HCT116 (cell line): Measurements from ENCODE around the gene ZNF761. TPM values are rescaled to one million over a fixed set of nuclear protein-coding genes. Genes with fewer than 3 reads are reported as not detected.
"Not testable (repeated sequence)": the region's sequence is repeated elsewhere in the genome, so short reads cannot be mapped to it uniquely, and the experiment has no call there.

ENCODE experiments used
- ATAC-seq: fragments of 200-7000 bp; cut with Tn5 transposase; 2 replicates; pipeline ENCODE4 v1.9.1; 2020; ENCODE audit warnings: mild to moderate bottlenecking, moderate library complexity
- BruUV-seq: library from RNA; stranded (reverse); fragments of 400-500 nt; replicated peaks from 2 replicates; lab custom pipeline; 2021; lab: Mats Ljungman, UMichigan
- CTCF ChIA-PET: fragments of 300-600 bp; sonication (Branson Sonifier 250); formaldehyde crosslinking; loops from one replicate; lab custom pipeline; 2021; ENCODE audit warnings: antibody characterized with exemption; lab: Charles Lee
- POLR2A ChIA-PET: fragments of 300-600, 350-600 bp; sonication (Branson Sonifier 250); formaldehyde crosslinking; loops from one replicate; lab custom pipeline; 2021; ENCODE audit warnings: antibody characterized with exemption; lab: Charles Lee
- RAD21 ChIA-PET, 2 experiments: fragments of 300-600 bp; sonication (Branson Sonifier 250); formaldehyde crosslinking; loops; one replicate each; lab custom pipeline; 2023; ENCODE audit warnings: low total read pairs in 2 of 2; ENCODE audit not compliant: uncharacterized antibody in 2 of 2, unreplicated experiment in 2 of 2, low non-redundant PET in 1 of 2; lab: Charles Lee
- DNase-seq: peaks from one replicate; pipeline ENCODE4 v3.0.0-alpha.2; 2010; ENCODE audit warnings: low read depth, low spot score
- H2AFZ ChIP-seq: fragments of 200-600 bp; shearing (Covaris generic), sonication (generic); 2 replicates; pipeline ENCODE4 v1.6.1; 2017; ENCODE audit warnings: low read depth, mixed run types, mixed read lengths, antibody characterized with exemption, low read length; ENCODE audit not compliant: poor library complexity, severe bottlenecking
- H3K27ac ChIP-seq: 2 replicates; pipeline ENCODE4 v1.5.1; 2012; ENCODE audit warnings: low read depth, low read length
- H3K27me3 ChIP-seq: fragments of 200-600 bp; sonication (generic); 2 replicates; pipeline ENCODE4 v1.6.1; 2016; ENCODE audit warnings: mixed run types, low read length, mixed read lengths; ENCODE audit not compliant: insufficient read depth
- H3K36me3 ChIP-seq, 2 experiments: fragments of 200-500 bp in 1 of 2; fragments of 200-600 bp in 1 of 2; sonication (Bioruptor generic) in 1 of 2; sonication (generic) in 1 of 2; 2 replicates each; pipeline versions ENCODE4 v1.5.1 to v1.6.1; 2014 to 2016; ENCODE audit warnings: low read length in 2 of 2, inconsistent platforms in 1 of 2, mixed read lengths in 1 of 2, mixed run types in 1 of 2; ENCODE audit not compliant: insufficient read depth in 2 of 2, control insufficient read depth in 1 of 2
- H3K4me1 ChIP-seq, 2 experiments: fragments of 200-600 bp in 1 of 2; sonication (generic) in 1 of 2; 2 replicates each; pipeline versions ENCODE4 v1.5.1 to v1.6.1; 2012 to 2017; ENCODE audit warnings: low read length in 2 of 2, inconsistent platforms in 1 of 2, mild to moderate bottlenecking in 1 of 2, mixed read lengths in 1 of 2, mixed run types in 1 of 2, moderate library complexity in 1 of 2; ENCODE audit not compliant: insufficient read depth in 2 of 2, control insufficient read depth in 1 of 2
- H3K4me2 ChIP-seq: fragments of 200-600 bp; sonication (generic); 2 replicates; pipeline ENCODE4 v1.6.1; 2017; ENCODE audit warnings: mixed run types, low read length, mixed read lengths
- H3K4me3 ChIP-seq, 2 experiments: fragments of 200-600 bp in 1 of 2; sonication (generic) in 1 of 2; replicated peaks in 1 of 2; 2 replicates each; pipeline ENCODE4 v1.5.1; 2011 to 2016; ENCODE audit warnings: low read length in 2 of 2, control low read depth in 1 of 2, low read depth in 1 of 2, mild to moderate bottlenecking in 1 of 2, mixed read lengths in 1 of 2, mixed run types in 1 of 2
- H3K79me2 ChIP-seq: fragments of 200-600 bp; sonication (generic); 2 replicates; pipeline ENCODE4 v1.6.1; 2017; ENCODE audit warnings: mild to moderate bottlenecking, mixed run types, low read length, moderate library complexity, mixed read lengths; ENCODE audit not compliant: insufficient read depth
- H3K9ac ChIP-seq: fragments of 200-600 bp; sonication (generic); 2 replicates; pipeline ENCODE4 v1.6.1; 2016; ENCODE audit warnings: low read length, mixed read lengths
- H3K9me2 ChIP-seq: fragments of 200-600 bp; sonication (generic), shearing (Covaris generic); 2 replicates; pipeline ENCODE4 v1.6.1; 2017; ENCODE audit warnings: mixed run types, mild to moderate bottlenecking, moderate library complexity; ENCODE audit not compliant: insufficient read depth
- H3K9me3 ChIP-seq, 2 experiments: fragments of 200-500 bp in 1 of 2; fragments of 200-600 bp in 1 of 2; sonication (Bioruptor generic) in 1 of 2; sonication (generic) in 1 of 2; 2 replicates each; pipeline ENCODE4 v1.6.1; 2014 to 2017; ENCODE audit warnings: low read length in 2 of 2, mixed read lengths in 2 of 2, inconsistent platforms in 1 of 2, low read depth in 1 of 2, mild to moderate bottlenecking in 1 of 2, mixed run types in 1 of 2, moderate library complexity in 1 of 2; ENCODE audit not compliant: control insufficient read depth in 1 of 2, insufficient read depth in 1 of 2
- H4K20me1 ChIP-seq: fragments of 200-600 bp; sonication (generic), shearing (Covaris generic); 2 replicates; pipeline ENCODE4 v1.6.1; 2017; ENCODE audit warnings: mixed run types, mild to moderate bottlenecking, moderate library complexity; ENCODE audit not compliant: insufficient read depth
- EZH2phosphoT487 ChIP-seq: fragments of 200-600 bp; IDR thresholded peaks from 2 replicates; pipeline ENCODE4 v1.6.1; 2018; ENCODE audit warnings: antibody characterized with exemption, borderline replicate concordance
- POLR2A ChIP-seq: IDR thresholded peaks from 2 replicates; pipeline ENCODE4 v1.7.0; 2011; ENCODE audit warnings: borderline replicate concordance; ENCODE audit not compliant: insufficient read depth, insufficient read length; ENCODE audit errors: extremely low read depth
- SP1 ChIP-seq: IDR thresholded peaks from 2 replicates; pipeline ENCODE4 v1.6.1; 2012; ENCODE audit warnings: low read depth
- SRF ChIP-seq: IDR thresholded peaks from 2 replicates; pipeline ENCODE4 v1.6.1; 2012; ENCODE audit warnings: low read depth
- intact Hi-C: fragments of 100-400 bp; cut with micrococcal nuclease; formaldehyde crosslinking; loops from 2 replicates; pipeline ENCODE4 v1.10.0; 2022
- total RNA-seq: library from RNA; stranded (reverse); gene quantifications from one replicate; pipeline ENCODE4 v1.2.1, GENCODE V29; 2021; ENCODE audit not compliant: unreplicated experiment
- TF ChIP-seq, protein P1 (sequence below): IDR thresholded peaks from 2 replicates; pipeline ENCODE4 v1.6.1; 2012

Gene ZNF761
- total RNA-seq, 1 experiment from 2014 or later, result 8.8 TPM

DNA sequence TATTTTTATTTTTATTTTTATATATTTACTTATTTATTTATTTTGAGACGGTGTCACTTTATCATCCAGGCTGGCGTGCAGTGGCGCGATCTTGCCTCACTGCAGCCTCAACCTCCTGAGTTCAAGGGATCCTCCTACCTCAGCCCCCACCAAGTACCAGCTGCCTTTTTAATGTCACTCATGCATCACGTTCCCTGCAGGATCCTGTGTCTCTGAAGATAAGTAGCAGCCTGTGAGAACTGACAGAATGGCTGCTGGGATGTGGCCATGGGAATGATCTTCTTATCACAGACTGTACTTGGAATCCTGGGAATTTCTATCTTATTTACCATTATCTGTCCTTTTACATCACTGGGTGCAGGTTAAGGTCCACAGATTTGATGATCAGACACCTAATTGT, 9.2 kb upstream of the ZNF761 start:
- H3K4me1 ChIP-seq, result no peaks in the 10 kb centered on the region
- no peak overlapping the region for H3K4me3 ChIP-seq
- peaks cover 0 to 4% of the 10 kb centered on the region in 2 experiments; a peak in 1 of 4 replicates for H3K9me3 ChIP-seq
- no peaks in the 10 kb centered on the region for H4K20me1 ChIP-seq
- no peak overlapping the region for H2AFZ ChIP-seq
- TF ChIP-seq POLR2A (no peak), EZH2phosphoT487 (no peak), SP1 (no peak), SRF (no peak)
- TF ChIP-seq, protein P1, sequence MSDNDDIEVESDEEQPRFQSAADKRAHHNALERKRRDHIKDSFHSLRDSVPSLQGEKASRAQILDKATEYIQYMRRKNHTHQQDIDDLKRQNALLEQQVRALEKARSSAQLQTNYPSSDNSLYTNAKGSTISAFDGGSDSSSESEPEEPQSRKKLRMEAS, result no peak
- ChIA-PET RAD21 (no interaction called here), POLR2A (no interaction called here), CTCF (no interaction called here)
- H3K27me3 ChIP-seq, result no peaks in the 10 kb centered on the region
- no peak overlapping the region for H3K9ac ChIP-seq
- ATAC-seq, result no peak
- H3K79me2 ChIP-seq, result no peaks in the 10 kb centered on the region
- H3K27ac ChIP-seq, result no peak overlapping the region
- H3K9me2 ChIP-seq, result no peaks in the 10 kb centered on the region
- BruUV-seq, result no TSS peak
- DNase-seq, result no peak
- no peaks in the 10 kb centered on the region for H3K36me3 ChIP-seq
- H3K4me2 ChIP-seq, result no peak overlapping the region
- intact Hi-C loops, result no loop called here

DNA sequence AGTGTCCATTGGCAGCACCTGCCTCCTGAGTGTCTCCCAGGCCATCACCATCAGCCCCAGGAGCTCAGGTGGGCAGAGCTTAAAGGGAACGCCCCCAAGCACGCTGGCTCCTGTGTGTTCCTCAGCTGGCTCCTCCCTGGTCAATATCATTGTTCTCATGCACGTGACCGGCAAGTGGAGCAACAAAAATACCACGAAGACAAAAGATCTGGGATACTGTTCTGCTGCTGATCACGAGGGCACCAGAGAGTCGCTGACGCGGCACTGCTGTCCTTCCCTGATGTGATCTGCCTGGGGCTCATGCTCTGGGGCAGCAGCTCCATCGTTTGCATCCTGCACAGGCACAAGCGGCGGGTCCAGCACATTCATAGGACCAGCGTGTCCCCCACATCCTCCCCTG, 8.7 kb upstream of the ZNF761 start:
- RAD21 ChIA-PET, H3K4me1 ChIP-seq: not testable (repeated sequence)

DNA sequence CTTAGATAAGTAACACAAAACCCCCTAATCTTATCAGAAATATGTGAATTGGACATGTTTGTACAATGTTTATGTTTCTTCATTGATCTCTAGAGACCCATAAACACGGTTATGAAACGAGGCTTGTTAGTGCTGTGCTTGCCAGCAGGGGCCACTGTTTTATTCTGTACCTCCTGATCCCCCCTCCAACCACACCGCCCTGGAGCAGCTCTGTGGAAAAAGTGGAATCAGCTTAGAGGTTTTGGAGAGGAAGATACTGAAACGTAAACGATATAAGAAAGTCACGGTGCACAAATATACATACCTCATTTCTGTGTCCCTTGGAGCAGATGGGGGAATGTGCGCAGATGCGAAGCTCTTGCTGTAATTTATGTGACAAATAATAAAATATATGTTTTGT, 8.1 kb upstream of the ZNF761 start:
- RAD21 ChIA-PET, CTCF ChIA-PET, H3K4me2 ChIP-seq, H3K27ac ChIP-seq, ATAC-seq, H3K9ac ChIP-seq, H3K27me3 ChIP-seq, H4K20me1 ChIP-seq, H3K79me2 ChIP-seq, H2AFZ ChIP-seq, H3K4me1 ChIP-seq, POLR2A ChIA-PET, H3K4me3 ChIP-seq, intact Hi-C loops, H3K36me3 ChIP-seq, H3K9me2 ChIP-seq, H3K9me3 ChIP-seq, DNase-seq, BruUV-seq: not testable (repeated sequence)

More for the DNA sequence above, 8.7 kb upstream of the ZNF761 start:
- H3K9me3 ChIP-seq, H3K27me3 ChIP-seq, H3K36me3 ChIP-seq, H3K4me2 ChIP-seq, BruUV-seq, H4K20me1 ChIP-seq, H3K9ac ChIP-seq, DNase-seq, CTCF ChIA-PET, H3K4me3 ChIP-seq, ATAC-seq, H3K27ac ChIP-seq, POLR2A ChIA-PET, H2AFZ ChIP-seq, H3K9me2 ChIP-seq, intact Hi-C loops, H3K79me2 ChIP-seq: not testable (repeated sequence)
